ENCODE measurements around the gene KCNQ5.

DNA sequence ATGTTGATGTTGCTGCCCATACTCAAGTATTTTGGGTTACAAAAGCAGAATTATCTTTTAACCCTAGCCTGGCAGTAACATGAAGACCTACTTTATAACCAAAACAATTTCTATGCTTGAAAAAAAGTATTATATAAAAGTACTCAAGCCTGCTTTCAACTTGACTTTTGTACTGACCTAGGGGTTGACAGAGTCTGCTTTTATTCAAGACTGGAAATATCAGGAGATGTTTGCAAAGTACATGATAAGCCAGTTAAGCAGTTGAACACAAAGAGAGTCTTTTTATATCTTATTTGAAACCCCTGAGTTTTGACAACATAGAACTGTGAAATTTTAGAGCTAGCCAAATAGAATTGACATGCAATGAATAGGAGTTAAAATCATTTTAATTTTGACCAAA is 159.8 kb downstream of the KCNQ5 start:
- TF ChIP-seq, protein P1, sequence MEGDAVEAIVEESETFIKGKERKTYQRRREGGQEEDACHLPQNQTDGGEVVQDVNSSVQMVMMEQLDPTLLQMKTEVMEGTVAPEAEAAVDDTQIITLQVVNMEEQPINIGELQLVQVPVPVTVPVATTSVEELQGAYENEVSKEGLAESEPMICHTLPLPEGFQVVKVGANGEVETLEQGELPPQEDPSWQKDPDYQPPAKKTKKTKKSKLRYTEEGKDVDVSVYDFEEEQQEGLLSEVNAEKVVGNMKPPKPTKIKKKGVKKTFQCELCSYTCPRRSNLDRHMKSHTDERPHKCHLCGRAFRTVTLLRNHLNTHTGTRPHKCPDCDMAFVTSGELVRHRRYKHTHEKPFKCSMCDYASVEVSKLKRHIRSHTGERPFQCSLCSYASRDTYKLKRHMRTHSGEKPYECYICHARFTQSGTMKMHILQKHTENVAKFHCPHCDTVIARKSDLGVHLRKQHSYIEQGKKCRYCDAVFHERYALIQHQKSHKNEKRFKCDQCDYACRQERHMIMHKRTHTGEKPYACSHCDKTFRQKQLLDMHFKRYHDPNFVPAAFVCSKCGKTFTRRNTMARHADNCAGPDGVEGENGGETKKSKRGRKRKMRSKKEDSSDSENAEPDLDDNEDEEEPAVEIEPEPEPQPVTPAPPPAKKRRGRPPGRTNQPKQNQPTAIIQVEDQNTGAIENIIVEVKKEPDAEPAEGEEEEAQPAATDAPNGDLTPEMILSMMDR (IDR thresholded peaks at IDR 0.05), result no peak
- TF ChIP-seq POLR2A (IDR thresholded peaks at IDR 0.05), result no peak
